ENCODE data around the gene EPHB1.
A peak's percentile ranks its signal among the peaks of the same experiment; 100 is the strongest.
"Not testable (repeated sequence)": the region's sequence is repeated elsewhere in the genome, so short reads cannot be mapped to it uniquely, and the experiment has no call there.

The EPHB1 gene

GRCh38 chr3:134952371-134952770, 157.3 kb downstream of the EPHB1 start:
- no peak for DNase-seq (ENCODE audit: low read depth)

- no peak for DNase-seq (ENCODE audit: low read depth)
Measured at GRCh38 chr3:134955874-134956273, 160.8 kb downstream of the EPHB1 start.

GRCh38 chr3:134956395-134956794, 161.3 kb downstream of the EPHB1 start:
- DNase-seq (ENCODE audit: low read depth) = no peak

GRCh38 chr3:134956844-134957243, 161.8 kb downstream of the EPHB1 start:
- no peak for DNase-seq (ENCODE audit: low read depth)

- DNase-seq (ENCODE audit: low read depth) = no peak
Measured at GRCh38 chr3:134959516-134959915, 164.5 kb downstream of the EPHB1 start.

GRCh38 chr3:134964226-134964625, 169.2 kb downstream of the EPHB1 start:
- no peak for DNase-seq (ENCODE audit: low read depth)

GRCh38 chr3:134965865-134966481, 170.9 kb downstream of the EPHB1 start:
- DNase-seq (ENCODE audit: low read depth) = no peak

- no peak for DNase-seq (ENCODE audit: low read depth)
Measured at GRCh38 chr3:134970895-134971294, 175.8 kb downstream of the EPHB1 start.

GRCh38 chr3:134971306-134971705, 176.2 kb downstream of the EPHB1 start:
- DNase-seq (ENCODE audit: low read depth) = no peak

- DNase-seq (ENCODE audit: low read depth) = not testable (repeated sequence)
Measured at GRCh38 chr3:134971907-134972306, 176.8 kb downstream of the EPHB1 start.

GRCh38 chr3:134972836-134973455, 177.9 kb downstream of the EPHB1 start:
- DNase-seq (ENCODE audit: low read depth) = no peak

GRCh38 chr3:134974624-134975023, 179.6 kb downstream of the EPHB1 start:
- peak; percentile 5 for DNase-seq (ENCODE audit: low read depth)

- DNase-seq (ENCODE audit: low read depth) = no peak
Measured at GRCh38 chr3:134976948-134977347, 181.9 kb downstream of the EPHB1 start.

- no peak for DNase-seq (ENCODE audit: low read depth)
Measured at GRCh38 chr3:134978658-134979057, 183.6 kb downstream of the EPHB1 start.

- peak; percentile 25 for DNase-seq (ENCODE audit: low read depth)
Measured at GRCh38 chr3:134985864-134986715, 191.0 kb downstream of the EPHB1 start.

GRCh38 chr3:134988666-134989065, 193.6 kb downstream of the EPHB1 start:
- peak; percentile 4 for DNase-seq (ENCODE audit: low read depth)

GRCh38 chr3:134991003-134991402, 195.9 kb downstream of the EPHB1 start:
- DNase-seq (ENCODE audit: low read depth) = no peak

GRCh38 chr3:134991472-134992010, 196.5 kb downstream of the EPHB1 start:
- DNase-seq (ENCODE audit: low read depth) = no peak

GRCh38 chr3:134992180-134992579, 197.1 kb downstream of the EPHB1 start:
- no peak for DNase-seq (ENCODE audit: low read depth)

- no peak for DNase-seq (ENCODE audit: low read depth)
Measured at GRCh38 chr3:134992586-134992985, 197.5 kb downstream of the EPHB1 start.

- no peak for DNase-seq (ENCODE audit: low read depth)
Measured at GRCh38 chr3:134993011-134993410, 198.0 kb downstream of the EPHB1 start.

- no peak for DNase-seq (ENCODE audit: low read depth)
Measured at GRCh38 chr3:134998158-134998557, 203.1 kb downstream of the EPHB1 start.

- DNase-seq (ENCODE audit: low read depth) = no peak
Measured at GRCh38 chr3:134998855-134999254, 203.8 kb downstream of the EPHB1 start.

Data from stromal cell of bone marrow (primary cell).